Keratinocyte (primary cell): Measurements from ENCODE around the gene GRM3. TPM values are rescaled to one million over a fixed set of nuclear protein-coding genes. Genes with fewer than 3 reads are reported as not detected.

Source experiments
- DNase-seq: peaks from one replicate; pipeline ENCODE4 v3.0.0-alpha.2; 2011; ENCODE audit warnings: low read depth, missing footprints, low spot score
- FAIRE-seq: peaks from 2 replicates; lab custom pipeline; 2011; peaks lifted over from hg19 to GRCh38; lab: Jason Lieb, UNC
- H2AFZ ChIP-seq: 2 replicates; pipeline ENCODE4 v1.6.0; 2012; ENCODE audit warnings: low read length, control low read depth, inconsistent platforms; ENCODE audit not compliant: control insufficient read depth
- H3K27ac ChIP-seq: 2 replicates; pipeline ENCODE4 v1.5.1; 2011; ENCODE audit warnings: low read length; ENCODE audit not compliant: control insufficient read depth, insufficient read depth
- H3K27me3 ChIP-seq: 3 replicates; pipeline ENCODE4 v1.6.0; 2011; ENCODE audit warnings: low read length; ENCODE audit not compliant: control insufficient read depth, insufficient read depth; ENCODE audit errors: extremely low read depth
- H3K36me3 ChIP-seq, 2 experiments: 2 replicates in 1 of 2; 3 replicates in 1 of 2; pipeline ENCODE4 v1.5.1; 2011; ENCODE audit warnings: low read length in 2 of 2, mild to moderate bottlenecking in 1 of 2; ENCODE audit not compliant: control insufficient read depth in 2 of 2, insufficient read depth in 2 of 2; ENCODE audit errors: extremely low read depth in 1 of 2
- H3K4me1 ChIP-seq: 3 replicates; pipeline ENCODE4 v1.5.1; 2011; ENCODE audit warnings: low read length; ENCODE audit not compliant: control insufficient read depth, insufficient read depth; ENCODE audit errors: extremely low read depth
- H3K4me2 ChIP-seq: 3 replicates; pipeline ENCODE4 v1.6.0; 2011; ENCODE audit warnings: low read depth, low read length; ENCODE audit not compliant: control insufficient read depth, insufficient read depth; ENCODE audit errors: extremely low read depth
- H3K4me3 ChIP-seq, 3 experiments: fragments of 200-600 bp in 1 of 3; sonication (generic) in 1 of 3; 2 replicates in 2 of 3; 3 replicates in 1 of 3; pipeline ENCODE4 v1.5.1; 2011 to 2016; ENCODE audit warnings: low read length in 3 of 3, mild to moderate bottlenecking in 3 of 3, control low read depth in 2 of 3, inconsistent platforms in 1 of 3, low read depth in 1 of 3, mixed read lengths in 1 of 3, mixed run types in 1 of 3, moderate library complexity in 1 of 3; ENCODE audit not compliant: control insufficient read depth in 2 of 3, insufficient read depth in 2 of 3; ENCODE audit errors: extremely low read depth in 1 of 3
- H3K79me2 ChIP-seq: 2 replicates; pipeline ENCODE4 v1.6.0; 2012; ENCODE audit warnings: low read length; ENCODE audit not compliant: control insufficient read depth, insufficient read depth
- H3K9ac ChIP-seq: 3 replicates; pipeline ENCODE4 v1.6.0; 2011; ENCODE audit warnings: low read length; ENCODE audit not compliant: control insufficient read depth, insufficient read depth; ENCODE audit errors: extremely low read depth
- H3K9me1 ChIP-seq: 3 replicates; pipeline ENCODE4 v1.6.0; 2011; ENCODE audit warnings: low read length; ENCODE audit not compliant: control insufficient read depth, insufficient read depth; ENCODE audit errors: extremely low read depth
- H3K9me3 ChIP-seq: 2 replicates; pipeline ENCODE4 v1.5.1; 2012; ENCODE audit warnings: low read depth, low read length; ENCODE audit not compliant: control insufficient read depth
- H4K20me1 ChIP-seq: 3 replicates; pipeline ENCODE4 v1.6.0; 2011; ENCODE audit warnings: low read length; ENCODE audit not compliant: control insufficient read depth, insufficient read depth; ENCODE audit errors: extremely low read depth
- EZH2 ChIP-seq: IDR thresholded peaks from one replicate; pipeline ENCODE4 v1.6.1; 2012; ENCODE audit warnings: inconsistent platforms, mild to moderate bottlenecking, low read length, moderate library complexity
- dilution Hi-C: fragments of 300-500 bp; cut with MboI; formaldehyde crosslinking; loops from one replicate; pipeline ENCODE4 v1.7.0; 2020; ENCODE audit warnings: low sequenced_read_pairs; ENCODE audit not compliant: extremely low pct_ligation_motif_present
- polyA plus RNA-seq, 5 experiments: library from polyadenylated mRNA; depleted of rRNA in 3 of 5; stranded (reverse) in 3 of 5; stranded (forward) in 1 of 5; unstranded in 1 of 5; fragments of >200 nt; gene quantifications; 1 replicate in 1 of 5; 2 replicates in 3 of 5; 3 replicates in 1 of 5; pipeline versions ENCODE4 v1.2.1 to v1.2.3, GENCODE V29; 2011 to 2012; ENCODE audit warnings: missing spikeins in 2 of 5, low read depth in 1 of 5, low replicate concordance in 1 of 5
- TF ChIP-seq, protein P1 (sequence below), 3 experiments: IDR thresholded peaks in 1 of 3; conservative IDR thresholded peaks in 1 of 3; optimal IDR thresholded peaks in 1 of 3; 2 replicates in 2 of 3; 3 replicates in 1 of 3; pipeline versions ENCODE3 to v1.5.1; 2011; ENCODE audit warnings: low read length in 3 of 3, mild to moderate bottlenecking in 3 of 3, moderate library complexity in 2 of 3, control low read depth in 1 of 3, inconsistent platforms in 1 of 3; ENCODE audit not compliant: insufficient read depth in 2 of 3; ENCODE audit errors: extremely low read depth in 1 of 3

GRM3 gene
- polyA plus RNA-seq, 1 donor (not counting 4 experiments of a cell fraction or from before 2014, with no cell fraction given), result not detected

DNA sequence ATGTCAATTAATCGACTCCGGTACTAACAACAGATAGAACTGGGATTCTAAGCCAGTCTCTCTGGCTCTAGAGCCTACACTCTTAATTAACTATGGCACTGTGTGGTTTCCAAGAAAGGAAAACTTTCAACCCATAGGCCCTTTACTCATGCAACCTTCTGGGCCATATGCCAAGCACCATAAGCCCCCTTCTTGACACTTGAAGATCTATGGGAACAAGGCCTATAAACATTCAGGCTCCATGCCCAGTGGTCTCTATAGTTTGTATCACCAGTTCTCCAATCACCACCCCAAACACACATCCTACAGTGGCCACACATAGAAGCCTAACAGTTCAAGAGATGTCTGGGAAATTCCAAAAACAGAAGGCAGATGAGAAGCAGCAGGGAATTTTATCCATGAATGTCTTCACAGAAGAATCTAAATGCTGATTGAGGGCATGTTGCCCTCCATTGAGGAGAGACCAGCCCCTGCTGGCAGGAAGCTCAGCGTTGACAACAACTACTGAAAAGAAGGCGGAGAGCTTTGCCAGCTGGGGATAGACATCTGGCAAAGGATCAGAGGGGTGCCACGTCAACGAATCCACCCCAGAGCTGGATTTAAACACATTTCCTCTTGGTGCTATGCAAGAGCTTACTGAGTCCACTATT, 64.4 kb downstream of the GRM3 start:
- Histone ChIP-seq H4K20me1 (no peaks in the 10 kb centered on the region), H3K36me3 (no peaks in the 10 kb centered on the region), H3K27me3 (no peaks in the 10 kb centered on the region), H3K9me1 (no peaks in the 10 kb centered on the region), H3K27ac (no peak overlapping the region), H3K4me3 (no peak overlapping the region), H3K9ac (no peak overlapping the region), H3K79me2 (no peaks in the 10 kb centered on the region), H3K4me2 (no peak overlapping the region), H2AFZ (no peak overlapping the region), H3K4me1 (no peaks in the 10 kb centered on the region), H3K9me3 (no peaks in the 10 kb centered on the region)
- dilution Hi-C loops, result no loop called here
- no peak for TF ChIP-seq EZH2
- TF ChIP-seq, protein P1, sequence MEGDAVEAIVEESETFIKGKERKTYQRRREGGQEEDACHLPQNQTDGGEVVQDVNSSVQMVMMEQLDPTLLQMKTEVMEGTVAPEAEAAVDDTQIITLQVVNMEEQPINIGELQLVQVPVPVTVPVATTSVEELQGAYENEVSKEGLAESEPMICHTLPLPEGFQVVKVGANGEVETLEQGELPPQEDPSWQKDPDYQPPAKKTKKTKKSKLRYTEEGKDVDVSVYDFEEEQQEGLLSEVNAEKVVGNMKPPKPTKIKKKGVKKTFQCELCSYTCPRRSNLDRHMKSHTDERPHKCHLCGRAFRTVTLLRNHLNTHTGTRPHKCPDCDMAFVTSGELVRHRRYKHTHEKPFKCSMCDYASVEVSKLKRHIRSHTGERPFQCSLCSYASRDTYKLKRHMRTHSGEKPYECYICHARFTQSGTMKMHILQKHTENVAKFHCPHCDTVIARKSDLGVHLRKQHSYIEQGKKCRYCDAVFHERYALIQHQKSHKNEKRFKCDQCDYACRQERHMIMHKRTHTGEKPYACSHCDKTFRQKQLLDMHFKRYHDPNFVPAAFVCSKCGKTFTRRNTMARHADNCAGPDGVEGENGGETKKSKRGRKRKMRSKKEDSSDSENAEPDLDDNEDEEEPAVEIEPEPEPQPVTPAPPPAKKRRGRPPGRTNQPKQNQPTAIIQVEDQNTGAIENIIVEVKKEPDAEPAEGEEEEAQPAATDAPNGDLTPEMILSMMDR (optimal IDR thresholded peaks at IDR 0.05 in 1 of 3, IDR thresholded peaks at IDR 0.05 in 1 of 3, conservative IDR thresholded peaks at IDR 0.05 in 1 of 3; ENCODE audit: extremely low read depth in 1 of 3, insufficient read depth in 2 of 3, low read length in 3 of 3), result no peak
- FAIRE-seq (no peak), DNase-seq (no peak)

DNA sequence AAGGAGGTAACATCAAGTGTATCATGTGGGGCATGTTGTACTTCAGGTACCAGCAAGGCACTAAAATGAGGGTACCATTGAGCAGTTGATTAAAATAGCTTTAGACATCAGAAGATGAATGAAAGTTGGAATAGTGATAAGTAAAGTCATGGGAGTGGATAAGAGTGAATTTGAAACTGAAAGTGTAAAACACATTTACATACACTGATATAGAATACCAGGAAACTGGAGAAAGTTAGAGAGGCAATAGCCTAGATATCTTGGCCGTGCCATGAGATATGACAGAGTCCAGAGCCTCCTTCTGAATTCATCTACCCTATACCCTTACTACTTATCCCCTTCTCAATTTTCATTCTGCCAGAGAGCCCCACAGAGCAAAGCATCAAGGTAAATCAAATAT, 76.6 kb downstream of the GRM3 start:
- Histone ChIP-seq H3K36me3 (no peaks in the 10 kb centered on the region), H3K4me3 (no peak overlapping the region), H3K9me1 (no peaks in the 10 kb centered on the region), H3K79me2 (no peaks in the 10 kb centered on the region), H3K9ac (no peak overlapping the region), H3K27ac (no peak overlapping the region), H4K20me1 (no peaks in the 10 kb centered on the region), H3K27me3 (no peaks in the 10 kb centered on the region), H3K9me3 (no peaks in the 10 kb centered on the region), H2AFZ (no peak overlapping the region), H3K4me2 (no peak overlapping the region), H3K4me1 (no peaks in the 10 kb centered on the region)
- no peak for DNase-seq
- dilution Hi-C loops, result no loop called here
- TF ChIP-seq, protein P1 (optimal IDR thresholded peaks at IDR 0.05 in 1 of 3, IDR thresholded peaks at IDR 0.05 in 1 of 3, conservative IDR thresholded peaks at IDR 0.05 in 1 of 3; ENCODE audit: extremely low read depth in 1 of 3, insufficient read depth in 2 of 3, low read length in 3 of 3), result no peak
- no peak for TF ChIP-seq EZH2
- FAIRE-seq, result no peak
